ENCODE data around the gene ZKSCAN5.

GRCh38 chr7:99540542-99540941, 36.1 kb downstream of the ZKSCAN5 start:
- TF ChIP-seq EZH2 (IDR thresholded peaks at IDR 0.05; ENCODE audit: borderline replicate concordance, low read length) (no peak), CTCF (IDR thresholded peaks at IDR 0.05; ENCODE audit: low read length) (no peak)
